ENCODE measurements around the gene SMARCA4.

DNA sequence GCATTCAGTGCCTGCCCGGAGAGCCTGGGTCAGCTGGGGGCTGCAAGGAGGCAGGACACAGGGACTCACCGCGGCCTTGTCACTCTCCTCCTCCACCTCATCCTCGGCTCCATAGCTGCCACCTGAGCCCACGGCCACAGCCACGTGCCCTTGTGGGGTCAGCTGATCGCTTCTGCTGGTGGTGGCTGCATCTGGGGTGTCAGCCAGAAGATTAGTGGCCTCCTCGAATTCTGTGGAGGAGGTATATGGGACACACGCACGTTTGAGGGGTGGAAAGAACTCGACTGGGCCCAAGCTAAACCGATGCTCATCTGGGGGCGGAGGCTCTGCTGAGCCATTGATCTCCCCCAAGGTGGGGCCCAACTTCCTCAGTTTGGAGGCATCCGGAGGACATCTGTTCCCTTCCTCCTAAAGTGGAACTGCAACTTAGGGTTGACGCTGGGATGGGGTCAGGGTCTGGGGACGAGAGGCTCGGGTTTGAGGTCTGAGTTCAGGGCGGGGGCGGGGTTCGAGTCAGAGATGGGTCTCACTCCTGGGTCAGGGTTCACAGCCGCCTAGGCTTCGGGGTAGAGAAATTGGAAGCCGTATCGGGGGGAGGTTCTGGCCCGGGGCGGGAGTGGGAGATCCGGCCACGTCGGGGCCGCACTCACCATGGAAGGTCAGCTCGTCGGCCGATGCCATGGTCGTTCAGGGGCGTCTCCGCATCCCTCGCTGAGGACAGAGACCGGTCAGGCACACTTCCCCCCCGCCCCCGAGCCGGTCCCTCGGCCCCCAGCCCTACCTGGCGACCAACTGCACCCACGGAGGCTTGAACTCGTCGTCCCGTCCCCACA is 32.9 kb upstream of the SMARCA4 start:
- TF ChIP-seq POLR2A (IDR thresholded peaks at IDR 0.05; ENCODE audit: low read length) (no peak), GATA1 (IDR thresholded peaks at IDR 0.05; ENCODE audit: low read depth, low read length) (no peak)
